Peyer's patch (tissue), 4 donors: ENCODE data around the gene GPX4. TPM values are rescaled to one million over a fixed set of nuclear protein-coding genes. Genes with fewer than 3 reads are reported as not detected.
A peak's percentile ranks its signal among the peaks of the same experiment; 100 is the strongest.

Experiments used
- DNase-seq, 3 donors: peaks; one replicate each; pipeline ENCODE4 v3.0.0-alpha.2; 2017 to 2019
- H3K27ac ChIP-seq, 4 donors: fragments of 200-600 bp; sonication (generic); one replicate each; pipeline ENCODE4 v1.5.1; 2016 to 2019
- H3K27me3 ChIP-seq, 2 donors: fragments of 200-600 bp; sonication (generic); one replicate each; pipeline ENCODE4 v1.5.1; 2019
- H3K36me3 ChIP-seq, 3 donors: fragments of 200-600 bp; sonication (generic); one replicate each; pipeline ENCODE4 v1.5.1; 2016 to 2019
- H3K4me1 ChIP-seq, 4 donors: fragments of 200-600 bp; sonication (generic); one replicate each; pipeline ENCODE4 v1.5.1; 2016 to 2019
- H3K4me3 ChIP-seq, 4 donors: fragments of 200-600 bp; sonication (generic); 1 replicate in 3 of 4; 2 replicates in 1 of 4; pipeline ENCODE4 v1.5.1; 2016 to 2019; ENCODE audit warnings: mild to moderate bottlenecking in 1 of 4
- H3K9me3 ChIP-seq, 4 donors: fragments of 200-600 bp; sonication (generic); one replicate each; pipeline ENCODE4 v1.5.1; 2016 to 2019; ENCODE audit warnings: mild to moderate bottlenecking in 1 of 4
- POLR2A ChIP-seq, 2 donors: fragments of 450-650 bp; IDR thresholded peaks; one replicate each; pipeline ENCODE4 v1.5.1; 2017; ENCODE audit warnings: antibody characterized with exemption in 2 of 2, mild to moderate bottlenecking in 2 of 2, moderate library complexity in 2 of 2
- total RNA-seq, 4 donors: library from RNA; depleted of rRNA; stranded (reverse); fragments of >200 nt; gene quantifications; one replicate each; pipeline ENCODE4 v1.1.0, GENCODE V29; 2016
- TF ChIP-seq, protein P1 (sequence below), 6 experiments: fragments of 450-650 bp in 4 of 6; fragments of 200-600 bp in 2 of 6; sonication (generic) in 1 of 6; IDR thresholded peaks; one replicate each; pipeline ENCODE4 v1.5.1; 2017 to 2019; ENCODE audit warnings: antibody characterized with exemption in 6 of 6, mild to moderate bottlenecking in 3 of 6, moderate library complexity in 1 of 6

GPX4 gene
- total RNA-seq, 4 donors from 2014 or later = 258 to 493 (median 326) TPM

DNA sequence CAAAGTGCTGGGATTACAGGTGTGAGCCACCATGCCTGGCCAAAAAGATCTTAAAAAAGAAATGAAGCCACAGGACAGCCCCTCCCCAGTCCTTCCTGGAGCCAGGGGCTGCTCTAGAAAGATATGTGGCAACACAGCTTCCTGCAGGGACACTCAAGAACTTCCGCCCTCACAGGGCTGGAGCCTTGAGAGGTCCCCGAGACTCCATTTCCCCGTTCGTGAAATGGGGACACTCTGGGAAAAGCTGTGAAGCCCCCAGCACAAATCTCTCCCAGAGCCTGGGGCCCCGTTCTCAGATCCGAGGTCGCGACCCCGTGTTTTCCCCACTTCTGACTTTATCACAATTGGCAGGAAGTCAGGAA, 2.5 kb upstream of the GPX4 start:
- Histone ChIP-seq H3K27me3 (no peaks in the 10 kb centered on the region), H3K27ac (peak overlapping the region; percentile 79 to 100 (median 99)), H3K4me3 (peak overlapping the region in 1 of 4 donors; percentile 15), H3K36me3 (peaks cover 0 to 12% (median 0%) of the 10 kb centered on the region in 3 donors), H3K9me3 (no peaks in the 10 kb centered on the region), H3K4me1 (peaks cover 4 to 72% (median 28%) of the 10 kb centered on the region in 4 donors)
- no peak for TF ChIP-seq POLR2A (IDR thresholded peaks at IDR 0.05)
- TF ChIP-seq, protein P1, sequence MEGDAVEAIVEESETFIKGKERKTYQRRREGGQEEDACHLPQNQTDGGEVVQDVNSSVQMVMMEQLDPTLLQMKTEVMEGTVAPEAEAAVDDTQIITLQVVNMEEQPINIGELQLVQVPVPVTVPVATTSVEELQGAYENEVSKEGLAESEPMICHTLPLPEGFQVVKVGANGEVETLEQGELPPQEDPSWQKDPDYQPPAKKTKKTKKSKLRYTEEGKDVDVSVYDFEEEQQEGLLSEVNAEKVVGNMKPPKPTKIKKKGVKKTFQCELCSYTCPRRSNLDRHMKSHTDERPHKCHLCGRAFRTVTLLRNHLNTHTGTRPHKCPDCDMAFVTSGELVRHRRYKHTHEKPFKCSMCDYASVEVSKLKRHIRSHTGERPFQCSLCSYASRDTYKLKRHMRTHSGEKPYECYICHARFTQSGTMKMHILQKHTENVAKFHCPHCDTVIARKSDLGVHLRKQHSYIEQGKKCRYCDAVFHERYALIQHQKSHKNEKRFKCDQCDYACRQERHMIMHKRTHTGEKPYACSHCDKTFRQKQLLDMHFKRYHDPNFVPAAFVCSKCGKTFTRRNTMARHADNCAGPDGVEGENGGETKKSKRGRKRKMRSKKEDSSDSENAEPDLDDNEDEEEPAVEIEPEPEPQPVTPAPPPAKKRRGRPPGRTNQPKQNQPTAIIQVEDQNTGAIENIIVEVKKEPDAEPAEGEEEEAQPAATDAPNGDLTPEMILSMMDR (IDR thresholded peaks at IDR 0.05) = no peak
- no peak for DNase-seq

GRCh38 chr19:1102407-1103131, 1.2 kb upstream of the GPX4 start:
- Histone ChIP-seq H3K9me3 (no peaks in the 10 kb centered on the region), H3K27me3 (no peaks in the 10 kb centered on the region), H3K4me3 (peak overlapping the region in 2 of 4 donors; percentile 15 to 94), H3K4me1 (peaks cover 4 to 81% (median 31%) of the 10 kb centered on the region in 4 donors), H3K36me3 (peaks cover 0 to 25% (median 0%) of the 10 kb centered on the region in 3 donors), H3K27ac (peak overlapping the region; percentile 79 to 100 (median 99))
- peak in 1 of 3 donors; percentile 87 for DNase-seq
- TF ChIP-seq, protein P1 (IDR thresholded peaks at IDR 0.05) = no peak
- peak in 1 of 2 donors; percentile 30 for TF ChIP-seq POLR2A (IDR thresholded peaks at IDR 0.05)

- TF ChIP-seq POLR2A (IDR thresholded peaks at IDR 0.05) = no peak
- TF ChIP-seq, protein P1 (IDR thresholded peaks at IDR 0.05) = no peak
- H3K4me3 ChIP-seq = peak overlapping the region in 3 of 4 donors; percentile 17 to 96 (median 94)
- peak overlapping the region; percentile 79 to 100 (median 99) for H3K27ac ChIP-seq
- H3K4me1 ChIP-seq = peaks cover 4 to 77% (median 31%) of the 10 kb centered on the region in 4 donors
- no peak for DNase-seq
- no peaks in the 10 kb centered on the region for H3K27me3 ChIP-seq
- H3K9me3 ChIP-seq = no peaks in the 10 kb centered on the region
- peaks cover 0 to 30% (median 0%) of the 10 kb centered on the region in 3 donors for H3K36me3 ChIP-seq
Measured at GRCh38 chr19:1103132-1103707, 574 bp upstream of the GPX4 start.

- peak; percentile 73 to 90 (median 89) for DNase-seq
- Histone ChIP-seq H3K4me3 (peak overlapping the region; percentile 94 to 97 (median 95)), H3K36me3 (peaks cover 0 to 43% (median 0%) of the 10 kb centered on the region in 3 donors), H3K27ac (peak overlapping the region; percentile 98 to 100 (median 100)), H3K27me3 (no peaks in the 10 kb centered on the region), H3K9me3 (no peaks in the 10 kb centered on the region), H3K4me1 (peaks cover 4 to 64% (median 31%) of the 10 kb centered on the region in 4 donors)
- TF ChIP-seq POLR2A (IDR thresholded peaks at IDR 0.05) = peak in 1 of 2 donors; percentile 2
- TF ChIP-seq, protein P1 (IDR thresholded peaks at IDR 0.05) = no peak
Measured at GRCh38 chr19:1104311-1105007, 665 bp downstream of the GPX4 start.

DNA sequence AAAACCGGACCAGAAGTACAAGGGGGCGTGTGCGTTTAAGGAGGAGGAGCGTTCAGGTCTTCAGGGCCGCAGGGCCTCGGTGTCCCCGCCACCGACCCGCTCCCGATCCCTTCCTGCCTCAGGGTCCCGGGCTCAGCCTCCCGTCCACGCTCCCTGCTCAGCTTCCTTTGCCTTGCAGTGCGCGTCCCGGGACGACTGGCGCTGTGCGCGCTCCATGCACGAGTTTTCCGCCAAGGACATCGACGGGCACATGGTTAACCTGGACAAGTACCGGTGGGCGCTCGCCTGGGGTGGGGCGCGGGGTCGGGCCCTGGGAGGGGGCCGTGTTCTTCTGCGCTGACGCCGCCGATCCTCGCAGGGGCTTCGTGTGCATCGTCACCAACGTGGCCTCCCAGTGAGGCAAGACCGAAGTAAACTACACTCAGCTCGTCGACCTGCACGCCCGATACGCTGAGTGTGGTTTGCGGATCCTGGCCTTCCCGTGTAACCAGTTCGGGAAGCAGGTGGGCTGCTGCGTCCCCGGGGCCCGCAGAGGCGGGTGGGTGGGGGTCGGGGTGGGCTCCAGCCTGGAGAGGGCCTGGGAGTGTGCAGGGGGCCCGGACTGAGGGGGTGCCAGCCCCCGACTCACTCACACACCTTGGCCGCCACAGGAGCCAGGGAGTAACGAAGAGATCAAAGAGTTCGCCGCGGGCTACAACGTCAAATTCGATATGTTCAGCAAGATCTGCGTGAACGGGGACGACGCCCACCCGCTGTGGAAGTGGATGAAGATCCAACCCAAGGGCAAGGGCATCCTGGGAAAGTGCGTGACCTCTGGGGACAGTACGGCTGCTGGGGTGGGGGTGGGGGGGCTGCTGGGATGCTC, 1.4 kb downstream of the GPX4 start:
- no peak for TF ChIP-seq POLR2A (IDR thresholded peaks at IDR 0.05)
- TF ChIP-seq, protein P1 (IDR thresholded peaks at IDR 0.05) = no peak
- Histone ChIP-seq H3K9me3 (no peaks in the 10 kb centered on the region), H3K27me3 (no peaks in the 10 kb centered on the region), H3K4me3 (peak overlapping the region; percentile 94 to 97 (median 95)), H3K4me1 (peaks cover 4 to 63% (median 31%) of the 10 kb centered on the region in 4 donors), H3K36me3 (peaks cover 0 to 50% (median 0%) of the 10 kb centered on the region in 3 donors), H3K27ac (peak overlapping the region; percentile 98 to 100 (median 100))
- no peak for DNase-seq
